Posterior cingulate gyrus (tissue), 11 donors: ENCODE data around the gene ZNF366.

Source experiments
- DNase-seq, 10 donors: peaks; one replicate each; pipeline versions ENCODE4 v3.0.0 to v3.0.0-alpha.2; 2020 to 2021; ENCODE audit warnings: mixed read lengths in 3 of 10
- intact Hi-C: fragments of 100-400 bp; cut with DNase I; formaldehyde crosslinking; loops from one replicate; pipeline ENCODE4 v1.15.1; 2023

The ZNF366 gene

GRCh38 chr5:72507231-72507906, at the start of gene ZNF366:
ZNF366 (minus strand) TSS chr5:72507410; CDS start chr5:72461496, 45,914 bp downstream.
- no peak for DNase-seq
- intact Hi-C loops = no loop called here

- peak in 9 of 10 donors; percentile 24 to 91 (median 44) for DNase-seq
- intact Hi-C loops = no loop called here
Measured at GRCh38 chr5:72556351-72557166, 49.3 kb upstream of the ZNF366 start.

GRCh38 chr5:72555871-72556270, 48.7 kb upstream of the ZNF366 start:
- no peak for DNase-seq
- intact Hi-C loops = no loop called here

GRCh38 chr5:72554897-72555296, 47.7 kb upstream of the ZNF366 start:
- intact Hi-C loops = no loop called here

GRCh38 chr5:72552041-72552557, 44.9 kb upstream of the ZNF366 start:
- intact Hi-C loops = no loop called here
- no peak for DNase-seq

More at GRCh38 chr5:72554897-72555296, 47.7 kb upstream of the ZNF366 start:
- DNase-seq = no peak

GRCh38 chr5:72550595-72550994, 43.4 kb upstream of the ZNF366 start:
- intact Hi-C loops = no loop called here
- DNase-seq = no peak

GRCh38 chr5:72543811-72544210, 36.6 kb upstream of the ZNF366 start:
- intact Hi-C loops = no loop called here
- DNase-seq = no peak

- intact Hi-C loops = no loop called here
Measured at GRCh38 chr5:72543365-72543764, 36.2 kb upstream of the ZNF366 start.

GRCh38 chr5:72542695-72543094, 35.5 kb upstream of the ZNF366 start:
- DNase-seq = no peak
- intact Hi-C loops = no loop called here

More at GRCh38 chr5:72543365-72543764, 36.2 kb upstream of the ZNF366 start:
- no peak for DNase-seq

- intact Hi-C loops = no loop called here
- peak in 7 of 10 donors; percentile 19 to 86 (median 58) for DNase-seq
Measured at GRCh38 chr5:72541501-72542225, 34.5 kb upstream of the ZNF366 start.

GRCh38 chr5:72540759-72541438, 33.7 kb upstream of the ZNF366 start:
- DNase-seq = no peak
- intact Hi-C loops = no loop called here

GRCh38 chr5:72539726-72540125, 32.5 kb upstream of the ZNF366 start:
- no peak for DNase-seq
- intact Hi-C loops = no loop called here

- intact Hi-C loops = no loop called here
- no peak for DNase-seq
Measured at GRCh38 chr5:72539038-72539437, 31.8 kb upstream of the ZNF366 start.

- DNase-seq = no peak
- intact Hi-C loops = no loop called here
Measured at GRCh38 chr5:72537166-72537565, 30.0 kb upstream of the ZNF366 start.

- intact Hi-C loops = no loop called here
- DNase-seq = no peak
Measured at GRCh38 chr5:72531496-72532190, 24.4 kb upstream of the ZNF366 start.

- intact Hi-C loops = no loop called here
- no peak for DNase-seq
Measured at GRCh38 chr5:72530196-72530595, 23.0 kb upstream of the ZNF366 start.

- DNase-seq = no peak
- intact Hi-C loops = no loop called here
Measured at GRCh38 chr5:72529383-72529782, 22.2 kb upstream of the ZNF366 start.

GRCh38 chr5:72525816-72526215, 18.6 kb upstream of the ZNF366 start:
- DNase-seq = no peak
- intact Hi-C loops = no loop called here

GRCh38 chr5:72523960-72524582, 16.9 kb upstream of the ZNF366 start:
- DNase-seq = no peak
- intact Hi-C loops = loop anchor here (1.0 kb wide), 1 partner anchor 158 kb away; no protein-coding TSS in a partner anchor
